A549 (cell line): Measurements from ENCODE around the gene NPAS2.

ENCODE experiments used
- CBX2 ChIP-seq: fragments of 200-600 bp; sonication (generic); IDR thresholded peaks from 2 replicates; pipeline ENCODE4 v1.6.1; 2016; ENCODE audit warnings: low read depth, mild to moderate bottlenecking, borderline replicate concordance
- CTCF ChIP-seq: fragments of >200 bp; sonication (Bioruptor Twin); formaldehyde crosslinking; IDR thresholded peaks from 3 replicates; pipeline ENCODE4 v1.5.1; 2016
- EP300 ChIP-seq, 2 experiments: fragments of >200 bp; sonication (Bioruptor Twin); formaldehyde crosslinking; IDR thresholded peaks; 2 replicates in 1 of 2; 3 replicates in 1 of 2; pipeline ENCODE4 v1.6.1; 2016 to 2017
- HMGXB4 ChIP-seq: fragments of 250-450 bp; sonication (Bioruptor Pico); IDR thresholded peaks from 2 replicates; pipeline ENCODE4 v1.5.0; 2021; ENCODE audit warnings: mild to moderate bottlenecking, moderate library complexity, borderline replicate concordance
- HOXA7 ChIP-seq: fragments of 250-450 bp; sonication (Bioruptor Pico); IDR thresholded peaks from 2 replicates; pipeline ENCODE4 v1.5.0; 2020; ENCODE audit warnings: mild to moderate bottlenecking, moderate library complexity
- JUN ChIP-seq, 2 experiments: fragments of >200 bp; sonication (Bioruptor Twin); formaldehyde crosslinking; IDR thresholded peaks; 2 replicates in 1 of 2; 3 replicates in 1 of 2; pipeline ENCODE4 v1.6.1; 2016 to 2017
- POLR2A ChIP-seq: IDR thresholded peaks from 2 replicates; pipeline ENCODE4 v1.6.1; 2012; ENCODE audit warnings: mild to moderate bottlenecking, low read length
- RAD21 ChIP-seq, 2 experiments: fragments of >200 bp in 1 of 2; sonication (Bioruptor Twin) in 1 of 2; formaldehyde crosslinking in 1 of 2; IDR thresholded peaks in 1 of 2; conservative IDR thresholded peaks in 1 of 2; 2 replicates in 1 of 2; 3 replicates in 1 of 2; pipeline ENCODE4 v1.6.1; 2012 to 2018; ENCODE audit warnings: inconsistent platforms in 1 of 2
- REST ChIP-seq: fragments of 200-600 bp; sonication (generic); IDR thresholded peaks from 2 replicates; pipeline ENCODE4 v1.6.1; 2016; ENCODE audit warnings: antibody characterized with exemption, mild to moderate bottlenecking, moderate library complexity
- RFX5 ChIP-seq: fragments of 450-650 bp; IDR thresholded peaks from 2 replicates; pipeline ENCODE4 v1.7.1; 2014; ENCODE audit warnings: antibody characterized with exemption, mild to moderate bottlenecking, moderate library complexity
- SMC3 ChIP-seq: fragments of >200 bp; sonication (Bioruptor Twin); formaldehyde crosslinking; IDR thresholded peaks from 3 replicates; pipeline ENCODE4 v1.6.1; 2018; ENCODE audit warnings: inconsistent platforms
- USF2 ChIP-seq: fragments of 450-650 bp; IDR thresholded peaks from 2 replicates; pipeline ENCODE4 v1.6.1; 2014; ENCODE audit warnings: antibody characterized with exemption
- ZNF302 ChIP-seq: fragments of 250-450 bp; sonication (Bioruptor Pico); IDR thresholded peaks from 2 replicates; pipeline ENCODE4 v1.9.0; 2021; ENCODE audit warnings: inconsistent platforms, mild to moderate bottlenecking, moderate library complexity

- no peak for TF ChIP-seq RAD21 (conservative IDR thresholded peaks at IDR 0.05 in 1 of 2, IDR thresholded peaks at IDR 0.05 in 1 of 2)
- no peak for TF ChIP-seq USF2
- TF ChIP-seq RFX5 = no peak
- TF ChIP-seq HOXA7 = no peak
- TF ChIP-seq CTCF = no peak
- no peak for TF ChIP-seq JUN (IDR thresholded peaks at IDR 0.05)
- no peak for TF ChIP-seq ZNF302
- no peak for TF ChIP-seq EP300 (IDR thresholded peaks at IDR 0.05)
- TF ChIP-seq SMC3 = no peak
- TF ChIP-seq CBX2 = no peak
- TF ChIP-seq REST = no peak
- TF ChIP-seq HMGXB4 (CRISPR knock-in tag) = no peak
- TF ChIP-seq POLR2A = no peak
Measured at GRCh38 chr2:100831831-100832230, 11.9 kb downstream of the NPAS2 start.
